HG03175 (cell line): ENCODE results near the gene ST7.
A peak's percentile ranks its signal among the peaks of the same experiment; 100 is the strongest.
"Not testable (repeated sequence)": the region's sequence is repeated elsewhere in the genome, so short reads cannot be mapped to it uniquely, and the experiment has no call there.

Experiments
- ATAC-seq: cut with Tn5 transposase; IDR thresholded peaks from one replicate; pipeline ENCODE4 v1.9.1; 2021; ENCODE audit warnings: mild to moderate bottlenecking, moderate library complexity; ENCODE audit not compliant: unreplicated experiment

The ST7 gene

GRCh38 chr7:116975024-116975423 lies 21.7 kb downstream of the ST7 start:
- not testable (repeated sequence) for ATAC-seq

GRCh38 chr7:116977172-116977571 lies 23.9 kb downstream of the ST7 start:
- no peak for ATAC-seq

DNA sequence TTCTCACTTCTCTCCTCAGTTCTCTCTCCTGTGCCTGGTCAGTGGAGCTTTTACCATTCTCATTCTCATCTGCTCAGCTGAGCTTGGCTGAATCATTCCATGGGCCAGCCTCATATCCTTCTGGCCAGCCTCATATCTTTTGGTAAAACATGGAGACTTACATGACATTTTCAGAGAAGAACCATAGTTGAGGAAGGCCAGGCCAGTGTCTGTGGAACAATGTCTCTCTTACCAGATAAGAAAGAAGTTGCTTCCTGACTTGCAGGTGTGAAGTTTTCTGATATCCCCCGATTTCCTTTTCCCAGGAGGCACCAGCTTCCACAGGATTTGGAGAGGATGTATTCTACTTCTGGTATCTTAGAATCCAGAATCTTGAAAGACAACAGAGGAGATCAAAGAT lies 24.7 kb downstream of the ST7 start:
- ATAC-seq = no peak

DNA sequence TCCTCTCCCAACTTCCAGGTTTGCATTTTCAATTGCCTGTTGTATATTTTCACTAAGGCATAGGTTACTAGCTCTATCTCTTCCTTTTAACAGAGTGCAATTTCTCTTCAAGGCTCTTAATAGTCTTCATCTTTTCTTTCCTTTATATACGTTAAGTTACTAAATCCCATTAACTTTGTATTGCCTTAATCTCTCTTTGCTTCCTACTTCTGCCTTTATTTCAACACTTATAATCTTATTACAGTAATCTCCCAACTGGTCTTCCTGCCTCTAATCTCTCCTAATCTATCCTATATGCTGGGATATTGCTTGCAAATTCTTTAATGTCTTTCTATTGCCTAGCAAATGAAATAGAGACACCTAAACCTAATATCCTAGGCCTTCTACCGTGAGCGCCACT lies 26.1 kb downstream of the ST7 start:
- ATAC-seq = no peak

DNA sequence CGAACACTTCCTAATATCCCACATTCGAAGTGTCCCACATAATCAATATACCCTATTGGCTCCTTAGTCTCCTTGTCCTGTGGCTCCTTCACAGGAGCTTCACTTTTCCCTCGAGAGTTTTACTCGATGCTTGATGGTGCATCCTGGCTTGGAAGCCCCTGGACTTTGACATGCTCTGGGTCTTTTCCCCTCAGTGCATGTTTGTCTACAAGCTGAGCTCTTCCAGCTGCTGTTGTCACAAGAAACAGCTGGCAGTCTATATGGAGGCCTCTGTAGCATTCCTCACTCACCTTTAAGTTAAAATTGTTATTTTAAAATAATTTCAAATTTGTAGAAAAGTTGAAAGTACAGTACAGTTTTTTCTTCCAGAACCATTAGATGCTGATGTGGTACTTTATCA lies 27.1 kb downstream of the ST7 start:
- ATAC-seq = no peak

GRCh38 chr7:116981939-116982338 lies 28.6 kb downstream of the ST7 start:
- ATAC-seq = no peak

DNA sequence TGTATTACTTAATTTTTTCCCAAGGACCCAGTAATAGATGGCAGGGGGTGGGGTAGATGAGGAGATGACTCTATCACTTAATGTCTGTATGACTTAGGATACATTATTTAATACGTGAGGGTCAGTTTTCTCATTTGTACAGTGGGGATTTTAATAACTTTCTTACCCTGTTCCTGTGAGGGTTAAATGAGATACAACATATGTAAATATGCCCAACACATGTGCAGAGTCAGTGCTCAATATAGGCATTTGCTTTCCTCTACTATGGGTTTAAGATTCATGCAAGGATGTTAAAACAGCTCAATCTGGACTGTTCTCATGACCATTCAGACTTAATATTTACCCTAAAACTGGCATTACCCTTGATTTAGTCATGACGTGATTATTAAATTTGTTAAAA lies 31.2 kb downstream of the ST7 start:
- ATAC-seq = no peak

DNA sequence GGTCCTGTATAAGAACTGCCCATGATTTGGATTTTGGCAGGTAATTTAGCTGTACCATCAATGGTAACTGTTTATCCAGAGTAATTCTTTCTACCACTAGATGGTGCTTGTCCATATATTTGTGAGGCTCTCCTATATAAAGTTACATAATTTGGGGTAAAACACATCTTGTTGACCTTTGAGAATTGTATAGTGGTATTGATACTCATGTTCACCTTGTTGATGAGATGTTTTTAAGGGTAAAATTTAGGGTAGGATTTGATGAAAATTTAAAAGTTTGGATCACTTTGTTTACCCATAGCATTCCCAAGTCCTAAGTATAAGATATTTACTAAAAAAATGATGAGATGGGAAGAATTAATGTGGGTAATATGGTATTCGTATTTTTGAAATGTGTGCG lies 31.6 kb downstream of the ST7 start:
- ATAC-seq = peak; percentile 64

GRCh38 chr7:116985575-116985974 lies 32.3 kb downstream of the ST7 start:
- no peak for ATAC-seq

DNA sequence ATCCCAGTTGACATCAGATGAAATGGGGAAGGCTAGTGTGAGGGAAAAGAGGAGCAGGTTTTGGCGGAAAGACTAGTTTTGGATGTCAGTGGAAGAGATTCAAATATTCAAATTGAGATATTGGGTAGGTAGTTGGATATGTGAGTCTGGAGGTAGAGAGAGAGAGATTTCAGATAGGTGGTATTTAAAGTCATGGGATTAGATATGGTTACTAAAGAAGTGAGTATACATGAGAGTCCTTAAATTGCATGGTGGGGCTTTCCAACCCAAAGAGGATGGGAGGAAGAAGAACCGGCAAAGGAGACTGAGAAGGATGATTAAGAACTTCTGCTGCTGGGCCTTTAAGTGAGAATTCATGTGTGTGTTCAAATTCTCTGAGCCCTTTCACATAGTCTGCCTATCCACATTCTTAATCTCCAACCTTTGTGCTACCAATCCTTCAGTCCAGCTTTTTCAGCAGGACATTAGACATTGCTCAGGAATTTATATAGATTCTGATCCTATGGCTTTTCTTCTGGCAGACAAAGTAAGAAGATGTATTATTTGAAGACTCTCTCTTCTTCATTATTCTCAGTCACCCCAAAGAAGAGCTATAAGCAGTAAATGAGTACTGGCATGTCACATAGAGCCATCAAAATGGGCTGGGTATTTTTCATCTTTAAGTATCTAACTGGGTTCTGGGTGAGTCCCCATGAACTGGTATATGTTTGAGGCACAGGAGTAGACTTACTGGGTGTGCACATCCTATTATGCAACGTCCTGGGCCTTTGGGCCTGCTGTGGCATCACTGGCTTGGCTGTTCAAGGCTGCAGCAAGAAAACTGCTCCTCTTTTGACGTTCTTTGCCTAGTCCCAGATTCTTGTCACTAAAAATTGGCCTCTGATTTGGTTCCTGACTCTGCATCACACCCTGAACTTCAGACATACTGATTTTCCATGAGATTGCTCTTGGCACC lies 33.6 kb downstream of the ST7 start:
- no peak for ATAC-seq

- ATAC-seq = no peak
Measured at GRCh38 chr7:116988363-116988989, 35.2 kb downstream of the ST7 start.

GRCh38 chr7:116990056-116990455 lies 36.8 kb downstream of the ST7 start:
- ATAC-seq = no peak

DNA sequence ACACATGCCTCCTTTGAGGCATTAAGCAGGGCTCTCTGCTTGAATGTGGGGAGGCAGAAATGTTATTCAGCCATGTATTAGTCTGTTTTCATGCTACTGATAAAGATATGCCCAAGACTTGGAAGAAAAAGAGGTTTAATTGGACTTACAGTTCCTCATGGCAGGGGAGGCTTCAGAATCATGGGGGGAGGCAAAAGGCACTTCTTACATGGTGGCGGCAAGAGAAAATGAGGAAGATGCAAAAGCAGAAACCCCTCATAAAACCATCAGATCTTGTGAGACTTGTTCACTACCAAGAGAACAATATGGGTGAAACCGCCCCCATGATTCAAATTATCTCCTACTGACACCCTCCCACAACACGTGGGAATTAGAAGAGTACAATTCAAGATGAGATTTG lies 37.9 kb downstream of the ST7 start:
- no peak for ATAC-seq

DNA sequence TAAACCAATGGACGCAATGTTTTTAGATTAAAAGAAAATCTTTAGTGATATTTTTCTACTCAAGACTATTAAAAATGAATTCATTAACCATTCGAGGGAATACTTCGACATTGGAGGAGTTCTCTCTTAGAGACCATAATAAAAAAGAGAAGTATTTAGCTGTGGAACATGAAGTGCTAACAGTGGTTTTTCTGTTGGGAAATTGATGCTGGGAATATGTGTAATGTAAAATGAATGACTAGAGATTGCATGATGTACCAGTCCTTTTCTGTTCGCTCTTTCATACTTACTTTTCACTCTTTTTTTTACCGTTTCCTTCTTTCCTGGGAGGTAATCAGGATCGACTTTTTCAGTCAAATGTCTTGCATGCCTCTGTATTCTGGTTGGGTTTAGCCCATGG lies 41.3 kb downstream of the ST7 start:
- no peak for ATAC-seq

GRCh38 chr7:116997972-116998371 lies 44.7 kb downstream of the ST7 start:
- no peak for ATAC-seq

GRCh38 chr7:116998567-116999175 lies 45.4 kb downstream of the ST7 start:
- no peak for ATAC-seq

GRCh38 chr7:116999311-116999710 lies 46.0 kb downstream of the ST7 start:
- ATAC-seq = no peak

- ATAC-seq = no peak
Measured at GRCh38 chr7:117001283-117001682, 48.0 kb downstream of the ST7 start.

GRCh38 chr7:117004899-117005298 lies 51.6 kb downstream of the ST7 start:
- ATAC-seq = no peak

DNA sequence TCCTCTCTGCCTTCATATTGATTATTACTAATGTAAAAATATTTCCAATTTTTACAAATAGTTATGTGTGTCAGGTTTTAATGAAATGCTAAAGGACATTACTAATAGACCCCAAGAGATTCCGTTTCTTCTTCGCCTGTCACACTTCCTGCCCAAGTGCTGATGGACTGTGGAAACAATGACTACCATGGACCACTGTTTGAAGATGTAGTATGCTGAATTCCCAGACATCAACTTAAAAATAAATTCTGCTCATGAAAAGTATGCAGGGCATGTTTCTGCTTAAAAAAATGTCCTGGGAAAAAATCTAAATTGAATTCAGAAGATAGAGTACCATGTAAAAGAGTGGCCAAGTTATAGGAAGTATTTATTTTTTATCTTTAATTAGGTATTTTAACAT lies 52.1 kb downstream of the ST7 start:
- no peak for ATAC-seq

GRCh38 chr7:117006907-117007684 lies 53.8 kb downstream of the ST7 start:
- ATAC-seq = no peak
